Left ventricle myocardium inferior (tissue), 1 donor: ENCODE data around the gene DCD. TPM values are rescaled to one million over a fixed set of nuclear protein-coding genes. Genes with fewer than 3 reads are reported as not detected.
"Not testable (repeated sequence)": the region's sequence is repeated elsewhere in the genome, so short reads cannot be mapped to it uniquely, and the experiment has no call there.

Source experiments
- DNase-seq: peaks from one replicate; pipeline ENCODE4 v3.0.0-alpha.2; 2020
- H3K27ac ChIP-seq: fragments of 200-600 bp; replicated peaks from 2 replicates; pipeline ENCODE4 v1.8.0; 2021
- H3K27me3 ChIP-seq: fragments of 200-600 bp; 2 replicates; pipeline ENCODE4 v1.8.0; 2021; ENCODE audit warnings: low read depth
- H3K36me3 ChIP-seq: fragments of 200-600 bp; 2 replicates; pipeline ENCODE4 v1.8.0; 2021
- H3K4me1 ChIP-seq: fragments of 200-600 bp; 2 replicates; pipeline ENCODE4 v1.8.0; 2021
- H3K4me3 ChIP-seq: fragments of 200-600 bp; 2 replicates; pipeline ENCODE4 v1.8.0; 2021; ENCODE audit warnings: mild to moderate bottlenecking, moderate library complexity
- H3K9me3 ChIP-seq: fragments of 200-600 bp; replicated peaks from 2 replicates; pipeline ENCODE4 v1.8.0; 2021
- CTCF ChIP-seq: fragments of 200-600 bp; IDR thresholded peaks from 2 replicates; pipeline ENCODE4 v1.8.0; 2021; ENCODE audit warnings: antibody characterized with exemption, mild to moderate bottlenecking, borderline replicate concordance
- intact Hi-C: fragments of 100-400 bp; cut with micrococcal nuclease; formaldehyde crosslinking; loops from one replicate; pipeline ENCODE4 v1.11.0; 2022
- total RNA-seq: library from RNA; stranded (reverse); fragmentation: NEBNext Ultra II Directional; extraction: Animal tissue kit (Norgen Biotek cat#: 25700); gene quantifications from one replicate; pipeline ENCODE4 v1.2.1, GENCODE V29; 2021
- donor health status: DM: no; HTN: yes; CAD: no; lungs with severe emphysema.

Gene DCD
- total RNA-seq, 1 donor from 2014 or later = not detected

GRCh38 chr12:54667945-54668344 lies 19.8 kb upstream of the DCD start:
- no peak overlapping the region for H3K27ac ChIP-seq
- H3K4me3 ChIP-seq = no peak overlapping the region
- peaks cover 29% of the 10 kb centered on the region for H3K27me3 ChIP-seq
- TF ChIP-seq CTCF = no peak
- no peaks in the 10 kb centered on the region for H3K36me3 ChIP-seq
- intact Hi-C loops = no loop called here
- DNase-seq = no peak
- no peaks in the 10 kb centered on the region for H3K9me3 ChIP-seq
- no peaks in the 10 kb centered on the region for H3K4me1 ChIP-seq

- DNase-seq = no peak
- peaks cover 15% of the 10 kb centered on the region for H3K27me3 ChIP-seq
- H3K36me3 ChIP-seq = no peaks in the 10 kb centered on the region
- H3K4me3 ChIP-seq = no peak overlapping the region
- no peaks in the 10 kb centered on the region for H3K9me3 ChIP-seq
- TF ChIP-seq CTCF = no peak
- no peak overlapping the region for H3K27ac ChIP-seq
- intact Hi-C loops = no loop called here
- H3K4me1 ChIP-seq = no peaks in the 10 kb centered on the region
Measured at GRCh38 chr12:54666008-54666407, 17.8 kb upstream of the DCD start.

GRCh38 chr12:54665022-54665635 lies 17.0 kb upstream of the DCD start:
- H3K27me3 ChIP-seq, H3K27ac ChIP-seq, H3K4me3 ChIP-seq, H3K9me3 ChIP-seq, H3K4me1 ChIP-seq, DNase-seq, H3K36me3 ChIP-seq, intact Hi-C loops: not testable (repeated sequence)

- TF ChIP-seq CTCF = no peak
- no peak for DNase-seq
- intact Hi-C loops = no loop called here
Measured at GRCh38 chr12:54663603-54664002, 15.4 kb upstream of the DCD start.

GRCh38 chr12:54662026-54662425 lies 13.9 kb upstream of the DCD start:
- TF ChIP-seq CTCF = no peak
- H3K36me3 ChIP-seq = no peaks in the 10 kb centered on the region
- H3K27ac ChIP-seq = no peak overlapping the region
- no peaks in the 10 kb centered on the region for H3K4me1 ChIP-seq
- no peak overlapping the region for H3K4me3 ChIP-seq
- H3K9me3 ChIP-seq = no peaks in the 10 kb centered on the region
- no peak for DNase-seq
- intact Hi-C loops = no loop called here
- peaks cover 23% of the 10 kb centered on the region for H3K27me3 ChIP-seq

More at GRCh38 chr12:54663603-54664002, 15.4 kb upstream of the DCD start:
- H3K27ac ChIP-seq = no peak overlapping the region
- peaks cover 7% of the 10 kb centered on the region for H3K27me3 ChIP-seq
- H3K9me3 ChIP-seq = no peaks in the 10 kb centered on the region
- no peaks in the 10 kb centered on the region for H3K36me3 ChIP-seq
- H3K4me1 ChIP-seq = no peaks in the 10 kb centered on the region
- H3K4me3 ChIP-seq = no peak overlapping the region

GRCh38 chr12:54661048-54661447 lies 12.9 kb upstream of the DCD start:
- Histone ChIP-seq H3K9me3 (no peaks in the 10 kb centered on the region), H3K36me3 (no peaks in the 10 kb centered on the region), H3K27ac (no peak overlapping the region), H3K4me3 (no peak overlapping the region), H3K27me3 (peaks cover 31% of the 10 kb centered on the region), H3K4me1 (no peaks in the 10 kb centered on the region)
- no peak for TF ChIP-seq CTCF
- intact Hi-C loops = no loop called here
- no peak for DNase-seq
